Neural cell (in vitro differentiated cells): ENCODE measurements around the gene SLAMF9. TPM values are rescaled to one million over a fixed set of nuclear protein-coding genes. Genes with fewer than 3 reads are reported as not detected.

Experiments used
- H2AFZ ChIP-seq: fragments of 200-600, 300-800 bp; sonication (generic), shearing (Covaris generic); 2 replicates; pipeline ENCODE4 v1.6.0; 2014; ENCODE audit warnings: low read depth, mild to moderate bottlenecking, antibody characterized with exemption, low read length, moderate library complexity
- H3F3A ChIP-seq: fragments of 200-600 bp; shearing (Covaris generic); 2 replicates; pipeline ENCODE4 v1.6.1; 2016; ENCODE audit warnings: mild to moderate bottlenecking, moderate library complexity, mixed read lengths, antibody characterized with exemption, low read length; ENCODE audit not compliant: insufficient read depth, poor library complexity, severe bottlenecking
- H3K27ac ChIP-seq: fragments of 200-600, 300-800 bp; sonication (generic), shearing (Covaris generic); 2 replicates; pipeline ENCODE4 v1.5.1; 2014; ENCODE audit warnings: mild to moderate bottlenecking, low read length, moderate library complexity
- H3K27me3 ChIP-seq: fragments of 300-800, 200-600 bp; sonication (generic), shearing (Covaris generic); 2 replicates; pipeline ENCODE4 v1.6.0; 2014; ENCODE audit warnings: mild to moderate bottlenecking, low read depth, low read length, moderate library complexity; ENCODE audit not compliant: insufficient read depth
- H3K36me3 ChIP-seq: fragments of 300-800, 200-600 bp; sonication (generic), shearing (Covaris generic); 2 replicates; pipeline ENCODE4 v1.5.1; 2014; ENCODE audit warnings: mild to moderate bottlenecking, antibody characterized with exemption, low read length, moderate library complexity; ENCODE audit not compliant: insufficient read depth
- H3K4me2 ChIP-seq: fragments of 300-800, 200-600 bp; sonication (generic), shearing (Covaris generic); 2 replicates; pipeline ENCODE4 v1.6.0; 2014; ENCODE audit warnings: mild to moderate bottlenecking, low read length
- H3K4me3 ChIP-seq: fragments of 300-800, 200-600 bp; sonication (generic), shearing (Covaris generic); 2 replicates; pipeline ENCODE4 v1.5.1; 2014; ENCODE audit warnings: mild to moderate bottlenecking, low read length, moderate library complexity
- H3K79me2 ChIP-seq: fragments of 200-600 bp; shearing (Covaris generic); replicated peaks from 2 replicates; pipeline ENCODE4 v1.6.0; 2014; ENCODE audit warnings: mild to moderate bottlenecking, low read length, moderate library complexity; ENCODE audit not compliant: insufficient read depth
- H3K9ac ChIP-seq: fragments of 300-800, 200-600 bp; sonication (generic), shearing (Covaris generic); 2 replicates; pipeline ENCODE4 v1.6.1; 2016; ENCODE audit warnings: mild to moderate bottlenecking, low read length, mixed read lengths
- H3K9me2 ChIP-seq: fragments of 200-600 bp; shearing (Covaris generic); 2 replicates; pipeline ENCODE4 v1.6.1; 2016; ENCODE audit warnings: mild to moderate bottlenecking, low read length, mixed read lengths; ENCODE audit not compliant: insufficient read depth
- H3K9me3 ChIP-seq: fragments of 200-600, 300-800 bp; sonication (generic), shearing (Covaris generic); 2 replicates; pipeline ENCODE4 v1.6.1; 2016; ENCODE audit warnings: mild to moderate bottlenecking, mixed run types, low read length, moderate library complexity, mixed read lengths
- H4K20me1 ChIP-seq: fragments of 200-600 bp; shearing (Covaris generic); 2 replicates; pipeline ENCODE4 v1.6.1; 2016; ENCODE audit warnings: mild to moderate bottlenecking, mixed run types; ENCODE audit not compliant: insufficient read depth
- EP300 ChIP-seq: fragments of 450-650 bp; conservative IDR thresholded peaks from 2 replicates; pipeline ENCODE4 v1.6.1; 2014; ENCODE audit warnings: antibody characterized with exemption, mild to moderate bottlenecking, moderate library complexity; ENCODE audit not compliant: poor library complexity, severe bottlenecking
- EZH2 ChIP-seq: fragments of 200-600, 300-800 bp; shearing (Covaris generic), sonication (generic); IDR thresholded peaks from 2 replicates; pipeline ENCODE4 v1.6.1; 2014; ENCODE audit warnings: antibody characterized with exemption, low read length, borderline replicate concordance, mild to moderate bottlenecking; ENCODE audit not compliant: insufficient read depth, poor library complexity, severe bottlenecking
- MXI1 ChIP-seq: fragments of 450-650 bp; conservative IDR thresholded peaks from 2 replicates; pipeline ENCODE4 v1.6.1; 2014; ENCODE audit warnings: antibody characterized with exemption, mild to moderate bottlenecking; ENCODE audit not compliant: poor library complexity, severe bottlenecking
- POLR2AphosphoS5 ChIP-seq: IDR thresholded peaks from 2 replicates; pipeline ENCODE4 v1.6.1; 2012
- RAD21 ChIP-seq: fragments of 450-650 bp; conservative IDR thresholded peaks from 2 replicates; pipeline ENCODE4 v1.6.1; 2014; ENCODE audit warnings: antibody characterized with exemption, mild to moderate bottlenecking, moderate library complexity
- SMC3 ChIP-seq: fragments of 450-650 bp; conservative IDR thresholded peaks from 2 replicates; pipeline ENCODE4 v1.6.1; 2014; ENCODE audit warnings: antibody characterized with exemption, mild to moderate bottlenecking, moderate library complexity; ENCODE audit not compliant: poor library complexity
- TAF1 ChIP-seq: IDR thresholded peaks from 2 replicates; pipeline ENCODE4 v1.6.1; 2012; ENCODE audit warnings: low read depth
- polyA plus RNA-seq: library from polyadenylated mRNA; depleted of rRNA; stranded (reverse); fragments of >200 nt; gene quantifications from 2 replicates; pipeline ENCODE4 v1.2.3, GENCODE V29; 2014
- TF ChIP-seq, protein P1 (sequence below): IDR thresholded peaks from 2 replicates; pipeline ENCODE4 v1.6.1; 2012; ENCODE audit warnings: borderline replicate concordance
- TF ChIP-seq, protein P2 (sequence below): fragments of 450-650 bp; IDR thresholded peaks from 2 replicates; pipeline ENCODE4 v1.5.1; 2014; ENCODE audit warnings: antibody characterized with exemption, mild to moderate bottlenecking, moderate library complexity; ENCODE audit not compliant: poor library complexity, severe bottlenecking

The SLAMF9 gene
- polyA plus RNA-seq, 1 donor from 2014 or later: not detected

DNA sequence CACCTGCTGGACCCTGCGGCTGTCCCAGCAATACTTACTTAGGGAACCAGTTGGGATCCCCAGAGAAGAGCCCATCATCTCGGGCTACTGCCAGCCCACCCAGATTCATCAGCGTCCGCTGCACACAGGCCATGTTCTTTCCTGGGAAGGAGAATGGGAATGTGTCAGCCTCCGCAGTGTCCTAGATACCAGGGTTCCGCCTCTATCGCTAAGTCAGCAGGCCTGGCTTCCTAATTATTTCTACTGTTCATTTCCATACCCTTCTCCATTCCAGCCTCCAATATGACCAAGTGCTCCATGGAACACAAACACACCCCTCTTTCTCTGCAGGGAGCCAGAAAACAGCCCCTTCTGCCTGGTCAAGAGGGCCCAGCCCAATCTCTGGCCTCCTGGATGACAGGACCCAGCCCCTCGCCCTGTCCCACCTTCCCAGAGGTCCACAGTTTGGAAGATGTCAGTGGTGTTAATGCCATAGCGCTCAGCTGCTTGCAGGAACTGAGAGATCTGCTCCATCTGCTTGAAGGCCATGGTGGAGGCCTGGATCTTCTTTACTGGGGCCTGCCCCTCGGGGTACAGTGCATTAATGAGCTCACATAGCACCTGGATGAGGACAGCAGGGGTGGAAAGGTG lies 34.7 kb downstream of the SLAMF9 start:
- Histone ChIP-seq H3K27me3 (peaks cover 4% of the 10 kb centered on the region), H3K9me3 (no peaks in the 10 kb centered on the region), H3K27ac (no peak overlapping the region), H3K79me2 (no peaks in the 10 kb centered on the region), H3K4me2 (no peak overlapping the region), H3K4me3 (no peak overlapping the region), H3K36me3 (no peaks in the 10 kb centered on the region), H3K9me2 (no peaks in the 10 kb centered on the region), H3F3A (no peaks in the 10 kb centered on the region), H2AFZ (no peak overlapping the region), H4K20me1 (no peaks in the 10 kb centered on the region), H3K9ac (no peak overlapping the region)
- TF ChIP-seq TAF1: no peak

DNA sequence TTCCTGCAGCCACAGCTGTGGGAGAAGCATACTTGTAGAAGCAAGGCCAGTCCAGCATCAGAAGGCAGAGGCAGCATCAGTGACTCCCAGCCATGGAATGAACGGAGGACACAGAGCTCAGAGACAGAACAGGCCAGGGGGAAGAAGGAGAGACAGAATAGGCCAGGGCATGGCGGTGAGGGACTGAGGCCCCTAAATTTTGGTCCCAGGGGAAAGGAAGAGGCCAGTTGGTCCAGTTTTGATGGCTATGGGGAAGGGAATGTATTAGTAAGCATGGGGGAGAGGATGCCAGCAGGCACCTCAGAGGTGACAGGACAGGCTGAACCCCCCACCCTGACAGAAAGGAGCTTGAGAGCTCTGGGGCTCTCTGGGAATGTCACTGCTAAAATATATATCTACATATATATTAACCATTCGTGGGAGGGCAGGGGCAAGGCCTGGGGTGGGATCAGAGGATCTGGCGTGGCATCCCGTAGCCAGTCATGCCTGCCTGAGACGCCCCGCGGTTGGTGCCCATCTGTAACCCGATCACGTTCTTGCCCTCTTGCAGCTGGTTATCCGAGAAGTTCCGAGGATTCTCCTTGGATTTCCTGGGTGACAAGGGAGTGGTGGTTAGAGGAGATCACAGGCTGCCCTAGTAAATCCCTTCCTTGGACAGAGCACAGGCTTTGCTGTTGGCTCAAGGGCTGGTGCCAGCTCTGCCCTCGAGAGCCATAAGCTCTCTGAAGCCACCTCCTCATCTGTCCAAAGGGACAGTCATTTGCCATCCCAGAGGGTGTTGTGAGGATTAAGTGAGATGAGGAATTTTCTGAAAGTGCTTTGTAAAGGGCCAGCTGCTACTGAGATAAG lies 35.5 kb downstream of the SLAMF9 start:
- H2AFZ ChIP-seq: no peak overlapping the region
- H3K9ac ChIP-seq: no peak overlapping the region

More for the DNA sequence above, 35.5 kb downstream of the SLAMF9 start:
- TF ChIP-seq EP300: no peak
- no peak for TF ChIP-seq TAF1
- TF ChIP-seq, protein P1, sequence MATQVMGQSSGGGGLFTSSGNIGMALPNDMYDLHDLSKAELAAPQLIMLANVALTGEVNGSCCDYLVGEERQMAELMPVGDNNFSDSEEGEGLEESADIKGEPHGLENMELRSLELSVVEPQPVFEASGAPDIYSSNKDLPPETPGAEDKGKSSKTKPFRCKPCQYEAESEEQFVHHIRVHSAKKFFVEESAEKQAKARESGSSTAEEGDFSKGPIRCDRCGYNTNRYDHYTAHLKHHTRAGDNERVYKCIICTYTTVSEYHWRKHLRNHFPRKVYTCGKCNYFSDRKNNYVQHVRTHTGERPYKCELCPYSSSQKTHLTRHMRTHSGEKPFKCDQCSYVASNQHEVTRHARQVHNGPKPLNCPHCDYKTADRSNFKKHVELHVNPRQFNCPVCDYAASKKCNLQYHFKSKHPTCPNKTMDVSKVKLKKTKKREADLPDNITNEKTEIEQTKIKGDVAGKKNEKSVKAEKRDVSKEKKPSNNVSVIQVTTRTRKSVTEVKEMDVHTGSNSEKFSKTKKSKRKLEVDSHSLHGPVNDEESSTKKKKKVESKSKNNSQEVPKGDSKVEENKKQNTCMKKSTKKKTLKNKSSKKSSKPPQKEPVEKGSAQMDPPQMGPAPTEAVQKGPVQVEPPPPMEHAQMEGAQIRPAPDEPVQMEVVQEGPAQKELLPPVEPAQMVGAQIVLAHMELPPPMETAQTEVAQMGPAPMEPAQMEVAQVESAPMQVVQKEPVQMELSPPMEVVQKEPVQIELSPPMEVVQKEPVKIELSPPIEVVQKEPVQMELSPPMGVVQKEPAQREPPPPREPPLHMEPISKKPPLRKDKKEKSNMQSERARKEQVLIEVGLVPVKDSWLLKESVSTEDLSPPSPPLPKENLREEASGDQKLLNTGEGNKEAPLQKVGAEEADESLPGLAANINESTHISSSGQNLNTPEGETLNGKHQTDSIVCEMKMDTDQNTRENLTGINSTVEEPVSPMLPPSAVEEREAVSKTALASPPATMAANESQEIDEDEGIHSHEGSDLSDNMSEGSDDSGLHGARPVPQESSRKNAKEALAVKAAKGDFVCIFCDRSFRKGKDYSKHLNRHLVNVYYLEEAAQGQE: no peak
- no peak for TF ChIP-seq EZH2
- no peak for TF ChIP-seq SMC3
- TF ChIP-seq, protein P2, sequence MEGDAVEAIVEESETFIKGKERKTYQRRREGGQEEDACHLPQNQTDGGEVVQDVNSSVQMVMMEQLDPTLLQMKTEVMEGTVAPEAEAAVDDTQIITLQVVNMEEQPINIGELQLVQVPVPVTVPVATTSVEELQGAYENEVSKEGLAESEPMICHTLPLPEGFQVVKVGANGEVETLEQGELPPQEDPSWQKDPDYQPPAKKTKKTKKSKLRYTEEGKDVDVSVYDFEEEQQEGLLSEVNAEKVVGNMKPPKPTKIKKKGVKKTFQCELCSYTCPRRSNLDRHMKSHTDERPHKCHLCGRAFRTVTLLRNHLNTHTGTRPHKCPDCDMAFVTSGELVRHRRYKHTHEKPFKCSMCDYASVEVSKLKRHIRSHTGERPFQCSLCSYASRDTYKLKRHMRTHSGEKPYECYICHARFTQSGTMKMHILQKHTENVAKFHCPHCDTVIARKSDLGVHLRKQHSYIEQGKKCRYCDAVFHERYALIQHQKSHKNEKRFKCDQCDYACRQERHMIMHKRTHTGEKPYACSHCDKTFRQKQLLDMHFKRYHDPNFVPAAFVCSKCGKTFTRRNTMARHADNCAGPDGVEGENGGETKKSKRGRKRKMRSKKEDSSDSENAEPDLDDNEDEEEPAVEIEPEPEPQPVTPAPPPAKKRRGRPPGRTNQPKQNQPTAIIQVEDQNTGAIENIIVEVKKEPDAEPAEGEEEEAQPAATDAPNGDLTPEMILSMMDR: no peak
- no peak for TF ChIP-seq MXI1
- no peak for TF ChIP-seq POLR2AphosphoS5
- TF ChIP-seq RAD21: no peak
- no peaks in the 10 kb centered on the region for H3K9me2 ChIP-seq
- no peak overlapping the region for H3K4me3 ChIP-seq
- no peak overlapping the region for H3K27ac ChIP-seq
- no peaks in the 10 kb centered on the region for H3K9me3 ChIP-seq
- no peaks in the 10 kb centered on the region for H3K27me3 ChIP-seq
- no peaks in the 10 kb centered on the region for H3K79me2 ChIP-seq
- no peak overlapping the region for H3K4me2 ChIP-seq
- no peaks in the 10 kb centered on the region for H3K36me3 ChIP-seq
- no peaks in the 10 kb centered on the region for H3F3A ChIP-seq
- H4K20me1 ChIP-seq: no peaks in the 10 kb centered on the region
